Right lobe of liver (tissue), 6 donors: ENCODE measurements around the gene CSNK1D. TPM values are rescaled to one million over a fixed set of nuclear protein-coding genes. Genes with fewer than 3 reads are reported as not detected.

ENCODE experiments used
- ATAC-seq, 4 donors: fragments of 200-7000 bp; cut with Tn5 transposase; one replicate each; pipeline ENCODE4 v1.9.1; 2020; ENCODE audit warnings: mild to moderate bottlenecking in 4 of 4, moderate library complexity in 4 of 4
- DNase-seq, 3 donors: peaks; one replicate each; pipeline ENCODE4 v3.0.0-alpha.2; 2020
- H3K27ac ChIP-seq, 3 donors: fragments of 200-600 bp; one replicate each; pipeline ENCODE4 v1.8.0; 2022
- H3K27me3 ChIP-seq, 2 donors: fragments of 200-600 bp; one replicate each; pipeline ENCODE4 v1.8.0; 2022
- H3K36me3 ChIP-seq, 4 donors: fragments of 200-600 bp; sonication (generic) in 1 of 4; one replicate each; pipeline versions ENCODE4 v1.5.1 to v1.8.0; 2017 to 2022; ENCODE audit warnings: control low read depth in 1 of 4
- H3K4me1 ChIP-seq, 4 donors: fragments of 200-600 bp; sonication (generic) in 1 of 4; one replicate each; pipeline versions ENCODE4 v1.5.1 to v1.8.0; 2017 to 2022; ENCODE audit warnings: control low read depth in 1 of 4
- H3K4me3 ChIP-seq, 3 donors: fragments of 200-600 bp; one replicate each; pipeline ENCODE4 v1.8.0; 2022
- H3K9me3 ChIP-seq, 4 donors: fragments of 200-600 bp; sonication (generic) in 1 of 4; one replicate each; pipeline versions ENCODE4 v1.5.1 to v1.8.0; 2017 to 2022; ENCODE audit warnings: control low read depth in 1 of 4
- POLR2A ChIP-seq: fragments of 450-650 bp; IDR thresholded peaks from one replicate; pipeline ENCODE4 v1.6.1; 2017; ENCODE audit warnings: antibody characterized with exemption, mild to moderate bottlenecking
- WGBS: methylation state at CpG from one replicate; pipeline ENCODE4 v1.1.6; 2018; ENCODE audit warnings: low coverage, low lambda C conversion rate; ENCODE audit not compliant: insufficient coverage; ENCODE audit errors: missing lambda C conversion rate; 5-methylcytosine and 5-hydroxymethylcytosine counted together
- intact Hi-C, 2 donors: fragments of 100-400 bp; cut with DNase I; formaldehyde crosslinking; loops; one replicate each; pipeline versions ENCODE4 v1.11.2 to v1.14.1; 2022
- long read RNA-seq: library from polyadenylated mRNA; unstranded; transcript quantifications from one replicate; pipeline ENCODE4 v2.0.0, GENCODE V29; 2019
- total RNA-seq, 6 experiments: library from RNA; depleted of rRNA in 2 of 6; stranded (reverse); fragments of >200 nt in 2 of 6; fragmentation: NEBNext Ultra II Directional in 3 of 6; extraction: Animal tissue kit (Norgen Biotek cat#: 25700) in 3 of 6; gene quantifications; one replicate each; pipeline versions ENCODE4 v1.1.0 to v1.2.4, GENCODE V29; 2016 to 2023
- TF ChIP-seq, protein P1 (sequence below), 4 donors: fragments of 200-600 bp in 3 of 4; fragments of 450-650 bp in 1 of 4; IDR thresholded peaks; one replicate each; pipeline versions ENCODE4 v1.5.1 to v1.8.0; 2016 to 2022; ENCODE audit warnings: antibody characterized with exemption in 4 of 4, mild to moderate bottlenecking in 2 of 4
- donor health status: DM: no; HTN: yes; CAD: no.
- donor health status: DM: no; HTN: no; CAD: no.
- donor health status: DM: no; HTN: no; CAD: no.
- donor health status: DM: no; HTN: yes; CAD: no.
- donor health status: DM: no; HTN: yes; CAD: no.

CSNK1D gene
- total RNA-seq = 10 to 100 TPM; 32.7 to 73.0 (median 45.9) TPM
- long read RNA-seq = 0 reads

DNA sequence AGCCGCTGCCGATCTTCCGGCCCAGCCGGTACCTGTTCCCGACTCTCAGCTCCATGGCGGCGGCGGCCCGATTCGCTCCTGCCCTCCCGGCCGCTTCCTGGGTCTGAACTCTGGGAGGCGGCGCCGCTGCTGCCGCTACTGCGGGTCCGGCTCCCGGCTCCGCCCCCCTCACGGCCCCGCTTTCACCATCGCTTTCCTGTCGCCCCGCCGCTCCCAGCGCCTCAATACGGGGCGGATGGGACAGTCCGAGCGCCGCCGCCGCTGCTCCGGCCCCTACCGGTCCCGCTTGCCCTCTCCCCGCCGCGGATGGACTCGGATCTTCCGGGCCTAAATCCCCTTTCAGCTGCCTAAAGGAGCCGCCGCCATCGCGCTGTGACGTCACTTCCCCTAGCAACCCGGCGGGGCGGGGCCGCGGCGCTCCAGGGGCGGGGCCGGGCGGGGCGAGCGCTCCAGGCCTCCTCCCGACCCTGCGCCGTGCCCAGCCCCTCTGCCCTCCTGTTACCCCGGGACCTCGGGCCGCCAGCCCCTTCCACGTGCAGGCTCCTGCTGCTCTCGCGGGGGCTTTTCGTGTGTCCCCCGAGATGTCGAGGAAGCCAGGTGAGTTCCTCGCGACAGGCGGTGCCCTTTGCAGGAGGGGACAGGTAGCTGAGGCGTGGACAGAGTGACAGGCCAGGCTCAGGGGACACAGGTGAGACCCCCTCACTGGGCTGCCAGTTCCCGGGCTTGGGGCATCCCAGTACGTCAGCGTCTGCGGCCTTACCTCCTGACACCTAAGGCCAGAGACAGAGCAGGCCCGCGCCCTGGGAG, at the start of gene CSNK1D:
Gene CSNK1D (minus strand): TSS at position 374 of the 807 bp plus-strand sequence. CDS start 319 bp downstream, at position 55.
- peaks cover 0 to 34% (median 17%) of the 10 kb centered on the region in 4 donors for H3K4me1 ChIP-seq
- peak; percentile 93 to 94 (median 93) for DNase-seq
- peak within 1 kb of the TSS; percentile 99 for H3K4me3 ChIP-seq
- intact Hi-C loops = no loop called here
- no peaks in the 10 kb centered on the region for H3K27me3 ChIP-seq
- peak within 1 kb of the TSS; percentile 95 to 99 (median 98) for H3K27ac ChIP-seq
- peak; percentile 86 to 94 (median 88) for ATAC-seq
- whole genome bisulfite sequencing = 0% methylated on average over 3 of the region's 80 CpGs
- no peaks in the 10 kb centered on the region for H3K9me3 ChIP-seq
- peak; percentile 87 for TF ChIP-seq POLR2A
- TF ChIP-seq, protein P1, sequence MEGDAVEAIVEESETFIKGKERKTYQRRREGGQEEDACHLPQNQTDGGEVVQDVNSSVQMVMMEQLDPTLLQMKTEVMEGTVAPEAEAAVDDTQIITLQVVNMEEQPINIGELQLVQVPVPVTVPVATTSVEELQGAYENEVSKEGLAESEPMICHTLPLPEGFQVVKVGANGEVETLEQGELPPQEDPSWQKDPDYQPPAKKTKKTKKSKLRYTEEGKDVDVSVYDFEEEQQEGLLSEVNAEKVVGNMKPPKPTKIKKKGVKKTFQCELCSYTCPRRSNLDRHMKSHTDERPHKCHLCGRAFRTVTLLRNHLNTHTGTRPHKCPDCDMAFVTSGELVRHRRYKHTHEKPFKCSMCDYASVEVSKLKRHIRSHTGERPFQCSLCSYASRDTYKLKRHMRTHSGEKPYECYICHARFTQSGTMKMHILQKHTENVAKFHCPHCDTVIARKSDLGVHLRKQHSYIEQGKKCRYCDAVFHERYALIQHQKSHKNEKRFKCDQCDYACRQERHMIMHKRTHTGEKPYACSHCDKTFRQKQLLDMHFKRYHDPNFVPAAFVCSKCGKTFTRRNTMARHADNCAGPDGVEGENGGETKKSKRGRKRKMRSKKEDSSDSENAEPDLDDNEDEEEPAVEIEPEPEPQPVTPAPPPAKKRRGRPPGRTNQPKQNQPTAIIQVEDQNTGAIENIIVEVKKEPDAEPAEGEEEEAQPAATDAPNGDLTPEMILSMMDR (IDR thresholded peaks at IDR 0.05) = no peak
- peaks cover 0 to 3% (median 0%) of the 10 kb centered on the region in 4 donors for H3K36me3 ChIP-seq

DNA sequence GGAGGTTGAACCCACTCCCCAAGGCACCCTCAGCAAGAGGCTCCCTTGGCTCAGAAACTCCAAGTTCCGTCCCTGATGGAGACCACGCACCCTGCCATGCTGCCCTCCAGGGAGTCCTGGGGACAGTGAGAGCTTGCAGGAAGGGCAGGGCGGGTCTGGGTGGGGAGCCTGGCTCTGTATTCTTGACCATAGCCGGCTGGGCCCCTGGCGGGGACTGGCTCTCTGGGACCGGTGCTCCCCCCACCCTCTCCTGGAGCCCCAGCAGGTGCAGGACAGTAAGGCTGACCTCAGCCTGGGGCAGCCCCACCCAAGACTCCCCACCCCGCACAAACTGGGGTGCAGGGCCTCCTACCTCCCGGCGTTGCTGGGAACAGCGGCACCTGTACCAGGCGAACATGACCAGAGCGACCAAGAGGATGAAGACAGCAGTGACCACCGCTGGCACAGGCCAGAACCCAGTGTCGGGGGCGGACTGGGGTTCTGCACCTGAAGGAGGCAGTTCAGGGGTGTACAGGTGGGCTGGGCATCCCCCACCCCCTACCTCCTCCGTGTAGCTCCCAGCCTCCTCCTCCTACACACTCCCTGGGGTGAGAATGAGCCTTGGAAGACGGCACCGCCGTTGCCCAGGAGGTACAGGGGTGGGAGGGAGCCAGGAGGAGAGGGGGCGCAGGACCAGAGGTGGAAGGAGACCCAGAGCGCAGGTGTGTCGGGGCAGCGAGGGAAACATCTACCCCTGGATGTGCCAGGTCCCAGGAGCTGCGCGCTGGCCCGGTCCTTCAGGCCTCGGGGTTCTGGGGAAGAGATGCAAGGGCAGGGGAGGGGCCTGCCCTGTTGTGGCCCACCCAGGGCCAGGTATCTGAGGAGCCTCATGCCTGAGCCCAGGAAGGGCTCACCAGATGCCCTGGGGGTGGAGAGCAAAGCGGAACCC, 49.3 kb upstream of the CSNK1D start:
- H3K4me1 ChIP-seq = peaks cover 0 to 22% (median 4%) of the 10 kb centered on the region in 4 donors
- ATAC-seq (no peak), DNase-seq (peak in 1 of 3 donors; percentile 45)
- TF ChIP-seq POLR2A = no peak
- TF ChIP-seq, protein P1 (IDR thresholded peaks at IDR 0.05) = no peak
- H3K27ac ChIP-seq = no peak overlapping the region
- no peaks in the 10 kb centered on the region for H3K36me3 ChIP-seq
- WGBS = no CpG with 5 or more reads among the region's 28 CpGs
- H3K9me3 ChIP-seq = no peaks in the 10 kb centered on the region
- no peak overlapping the region for H3K4me3 ChIP-seq
- intact Hi-C loops = loop anchor here in 1 of 2 donors (5.0 kb wide), 1 partner anchor 85 kb away; no protein-coding TSS in a partner anchor
- H3K27me3 ChIP-seq = no peaks in the 10 kb centered on the region

DNA sequence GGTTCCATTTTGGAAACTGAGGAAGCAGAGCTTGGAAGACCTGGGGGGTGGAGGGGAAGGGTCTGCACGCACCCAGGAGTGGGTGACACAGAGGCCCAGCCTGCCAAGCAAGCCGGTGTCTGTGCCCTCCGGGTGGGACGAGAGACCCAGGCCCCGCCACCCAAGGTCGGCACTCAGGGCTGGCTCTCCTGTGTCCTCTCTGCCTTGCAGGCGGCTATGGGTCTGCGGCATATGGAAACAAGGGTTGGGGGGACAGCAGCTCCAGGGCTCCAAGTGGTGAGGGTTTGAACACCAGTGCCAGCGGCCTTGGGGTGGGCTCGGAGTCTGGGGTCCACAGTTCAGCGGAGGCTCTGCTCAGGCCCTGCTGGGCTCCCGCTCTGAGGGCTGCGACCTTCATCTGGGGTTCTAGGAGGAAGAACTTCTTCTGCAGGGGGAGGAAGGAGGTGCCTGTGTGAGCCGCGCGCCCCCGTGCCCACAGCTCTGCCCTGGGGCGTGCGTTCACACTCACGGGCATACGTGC, 48.5 kb upstream of the CSNK1D start:
- intact Hi-C loops = loop anchor here in 1 of 2 donors (5.0 kb wide), 1 partner anchor 85 kb away; no protein-coding TSS in a partner anchor
- Histone ChIP-seq H3K4me1 (peaks cover 0 to 17% (median 4%) of the 10 kb centered on the region in 4 donors), H3K36me3 (no peaks in the 10 kb centered on the region), H3K4me3 (no peak overlapping the region), H3K9me3 (no peaks in the 10 kb centered on the region), H3K27ac (no peak overlapping the region), H3K27me3 (no peaks in the 10 kb centered on the region)
- TF ChIP-seq, protein P1 (IDR thresholded peaks at IDR 0.05) = no peak
- TF ChIP-seq POLR2A = no peak
- ATAC-seq (no peak), DNase-seq (no peak)
- WGBS = 50% methylated on average over 4 of the region's 21 CpGs
